ENCODE data around the gene HUNK. TPM values are rescaled to one million over a fixed set of nuclear protein-coding genes. Genes with fewer than 3 reads are reported as not detected.
A peak's percentile ranks its signal among the peaks of the same experiment; 100 is the strongest.

The HUNK gene
- total RNA-seq, 2 donors from 2014 or later: 0.27 to 0.42 TPM

DNA sequence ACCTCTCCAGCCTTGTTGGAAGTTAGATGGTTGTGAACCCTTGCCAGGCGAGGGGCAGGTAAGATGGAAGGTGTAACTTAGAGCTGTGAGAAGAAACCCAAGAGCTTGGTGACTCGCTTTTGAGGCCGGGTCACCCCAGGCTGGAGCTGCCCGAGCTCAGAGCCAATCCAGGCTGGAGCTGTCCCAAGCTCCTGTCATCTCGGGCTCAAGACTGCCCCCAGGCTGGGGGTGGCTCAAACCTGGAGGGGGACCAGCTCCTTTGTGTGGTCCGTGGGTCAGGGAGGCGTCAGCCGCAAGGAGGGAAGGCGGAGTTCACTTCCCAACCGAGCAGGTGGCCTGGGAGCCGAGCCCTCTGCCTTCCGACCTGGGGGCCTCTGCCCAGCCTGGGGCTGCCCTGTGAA is 2.0 kb downstream of the HUNK start:
- Histone ChIP-seq H3K4me1 (ENCODE audit: control insufficient read depth in 1 of 2, low read depth in 2 of 2) (peaks cover 14 to 52% of the 10 kb centered on the region in 2 donors), H3K4me3 (peak overlapping the region; percentile 77), H3K36me3 (no peaks in the 10 kb centered on the region), H3K27me3 (replicated peaks; ENCODE audit: insufficient read depth) (no peaks in the 10 kb centered on the region), H3K27ac (no peak overlapping the region), H3K9me3 (no peaks in the 10 kb centered on the region)
- ATAC-seq (ENCODE audit: insufficient number of reproducible peaks, low FRiP score, low read depth) (no peak), DNase-seq (ENCODE audit: low spot score) (no peak)
- TF ChIP-seq, protein P1, sequence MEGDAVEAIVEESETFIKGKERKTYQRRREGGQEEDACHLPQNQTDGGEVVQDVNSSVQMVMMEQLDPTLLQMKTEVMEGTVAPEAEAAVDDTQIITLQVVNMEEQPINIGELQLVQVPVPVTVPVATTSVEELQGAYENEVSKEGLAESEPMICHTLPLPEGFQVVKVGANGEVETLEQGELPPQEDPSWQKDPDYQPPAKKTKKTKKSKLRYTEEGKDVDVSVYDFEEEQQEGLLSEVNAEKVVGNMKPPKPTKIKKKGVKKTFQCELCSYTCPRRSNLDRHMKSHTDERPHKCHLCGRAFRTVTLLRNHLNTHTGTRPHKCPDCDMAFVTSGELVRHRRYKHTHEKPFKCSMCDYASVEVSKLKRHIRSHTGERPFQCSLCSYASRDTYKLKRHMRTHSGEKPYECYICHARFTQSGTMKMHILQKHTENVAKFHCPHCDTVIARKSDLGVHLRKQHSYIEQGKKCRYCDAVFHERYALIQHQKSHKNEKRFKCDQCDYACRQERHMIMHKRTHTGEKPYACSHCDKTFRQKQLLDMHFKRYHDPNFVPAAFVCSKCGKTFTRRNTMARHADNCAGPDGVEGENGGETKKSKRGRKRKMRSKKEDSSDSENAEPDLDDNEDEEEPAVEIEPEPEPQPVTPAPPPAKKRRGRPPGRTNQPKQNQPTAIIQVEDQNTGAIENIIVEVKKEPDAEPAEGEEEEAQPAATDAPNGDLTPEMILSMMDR (IDR thresholded peaks at IDR 0.05): no peak

DNA sequence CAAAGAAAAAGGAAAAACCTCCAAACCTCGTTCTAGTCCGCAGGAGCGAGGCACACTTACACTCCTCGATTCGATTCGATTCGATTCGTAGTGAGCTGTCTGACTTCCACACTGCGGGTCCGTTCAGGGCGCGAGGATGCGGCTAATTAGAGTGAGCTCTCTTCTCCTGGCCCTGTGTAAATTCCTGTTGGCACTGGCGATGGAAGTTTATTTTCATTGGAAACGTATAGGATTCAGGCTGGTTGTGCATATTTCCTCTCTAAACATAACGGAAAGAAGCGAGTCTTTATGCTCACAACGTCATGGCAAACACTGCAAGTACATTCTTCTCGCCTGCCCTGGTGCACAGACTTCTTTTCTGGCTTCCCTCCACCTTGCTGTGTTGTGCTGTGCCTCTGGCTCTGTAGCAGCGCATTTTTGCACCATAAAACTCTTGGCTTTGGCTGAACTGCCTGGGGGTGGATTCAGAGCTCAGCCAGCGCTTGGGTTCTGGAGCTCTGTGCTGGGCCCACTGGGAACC is 2.7 kb downstream of the HUNK start:
- no peaks in the 10 kb centered on the region for H3K9me3 ChIP-seq
- H3K4me3 ChIP-seq: peak overlapping the region; percentile 77
- no peak for DNase-seq (ENCODE audit: low spot score)
- no peaks in the 10 kb centered on the region for H3K36me3 ChIP-seq
- no peaks in the 10 kb centered on the region for H3K27me3 ChIP-seq (replicated peaks; ENCODE audit: insufficient read depth)
- H3K4me1 ChIP-seq (ENCODE audit: control insufficient read depth in 1 of 2, low read depth in 2 of 2): peaks cover 14 to 52% of the 10 kb centered on the region in 2 donors
- H3K27ac ChIP-seq: no peak overlapping the region
- no peak for ATAC-seq (ENCODE audit: insufficient number of reproducible peaks, low FRiP score, low read depth)
- TF ChIP-seq, protein P1 (IDR thresholded peaks at IDR 0.05): no peak

DNA sequence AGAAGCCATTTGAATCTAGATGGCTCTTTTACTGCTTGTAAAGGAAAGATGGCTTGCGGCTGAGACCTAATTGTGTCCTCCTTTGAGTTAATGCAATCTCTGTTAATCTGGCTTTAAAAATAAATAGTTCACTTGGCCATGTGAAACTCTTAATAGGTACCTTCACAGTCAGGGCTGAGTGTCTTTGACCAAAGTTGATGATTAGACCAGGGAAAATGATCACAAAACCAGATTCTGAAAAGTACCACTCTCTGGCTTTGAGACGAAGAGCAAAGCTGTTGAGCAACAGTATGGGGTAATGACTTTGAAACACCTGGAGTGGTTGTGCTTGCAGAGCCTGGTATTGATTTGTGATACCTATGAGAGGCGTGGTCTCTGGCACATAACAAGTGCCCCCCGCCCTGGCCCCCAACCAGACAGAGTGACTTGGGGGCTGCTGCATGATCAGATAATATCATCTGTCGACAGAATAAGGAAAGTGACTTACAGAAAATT is 4.7 kb downstream of the HUNK start:
- Histone ChIP-seq H3K9me3 (no peaks in the 10 kb centered on the region), H3K4me3 (no peak overlapping the region), H3K36me3 (no peaks in the 10 kb centered on the region), H3K27ac (no peak overlapping the region), H3K4me1 (ENCODE audit: control insufficient read depth in 1 of 2, low read depth in 2 of 2) (peaks cover 12 to 48% of the 10 kb centered on the region in 2 donors), H3K27me3 (replicated peaks; ENCODE audit: insufficient read depth) (no peaks in the 10 kb centered on the region)
- TF ChIP-seq, protein P1 (IDR thresholded peaks at IDR 0.05): no peak
- ATAC-seq (ENCODE audit: insufficient number of reproducible peaks, low FRiP score, low read depth): no peak
- DNase-seq (ENCODE audit: low spot score): no peak

DNA sequence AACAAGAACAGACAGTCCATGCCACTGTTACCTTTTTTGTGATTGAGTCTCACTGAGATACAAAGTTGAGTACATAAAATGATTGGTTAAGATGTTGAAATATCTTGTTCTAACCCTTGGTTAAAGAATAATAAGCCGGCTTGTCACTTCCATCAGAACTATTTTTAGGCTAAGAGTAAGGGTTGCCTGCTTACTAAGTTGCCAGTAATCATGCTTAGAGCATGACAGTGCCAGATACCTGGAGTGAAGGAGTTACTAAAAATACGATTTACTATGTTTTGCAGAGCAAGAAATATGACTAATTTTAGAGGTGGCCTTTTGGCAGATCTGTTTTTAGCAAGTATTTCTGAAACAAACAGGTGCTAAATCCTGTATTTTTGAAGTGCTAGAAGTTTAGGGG is 6.0 kb downstream of the HUNK start:
- TF ChIP-seq, protein P1 (IDR thresholded peaks at IDR 0.05): no peak
- Histone ChIP-seq H3K4me3 (no peak overlapping the region), H3K36me3 (no peaks in the 10 kb centered on the region), H3K27me3 (replicated peaks; ENCODE audit: insufficient read depth) (no peaks in the 10 kb centered on the region), H3K9me3 (no peaks in the 10 kb centered on the region), H3K27ac (no peak overlapping the region), H3K4me1 (ENCODE audit: control insufficient read depth in 1 of 2, low read depth in 2 of 2) (peaks cover 8 to 37% of the 10 kb centered on the region in 2 donors)
- no peak for DNase-seq (ENCODE audit: low spot score)
- no peak for ATAC-seq (ENCODE audit: insufficient number of reproducible peaks, low FRiP score, low read depth)

DNA sequence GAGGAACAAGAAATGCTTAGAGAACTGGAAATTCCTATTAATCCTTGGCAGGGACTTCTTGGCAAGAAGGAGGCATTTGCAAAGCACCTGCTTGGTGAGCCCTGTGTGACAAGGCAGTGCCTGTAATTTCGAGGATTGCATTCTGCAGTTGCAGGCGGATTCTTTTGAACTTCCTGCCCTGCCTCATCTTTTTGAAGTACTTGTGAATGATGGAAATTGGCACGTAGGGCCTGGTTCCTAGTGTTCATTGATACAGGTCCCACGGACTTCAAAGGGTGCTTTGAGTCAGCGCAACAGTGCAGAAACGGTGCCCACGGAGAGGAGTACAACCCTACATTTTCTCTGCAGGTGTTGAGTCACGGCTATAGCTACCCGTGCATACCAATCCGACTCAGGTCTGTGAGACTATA is 6.4 kb downstream of the HUNK start:
- H3K27me3 ChIP-seq (replicated peaks; ENCODE audit: insufficient read depth): no peaks in the 10 kb centered on the region
- H3K36me3 ChIP-seq: no peaks in the 10 kb centered on the region
- no peaks in the 10 kb centered on the region for H3K9me3 ChIP-seq
- peaks cover 4 to 33% of the 10 kb centered on the region in 2 donors for H3K4me1 ChIP-seq (ENCODE audit: control insufficient read depth in 1 of 2, low read depth in 2 of 2)
- H3K27ac ChIP-seq: no peak overlapping the region
- TF ChIP-seq, protein P1 (IDR thresholded peaks at IDR 0.05): no peak
- ATAC-seq (ENCODE audit: insufficient number of reproducible peaks, low FRiP score, low read depth) (no peak), DNase-seq (ENCODE audit: low spot score) (no peak)
- H3K4me3 ChIP-seq: no peak overlapping the region
